Astrocyte of the spinal cord (primary cell): ENCODE results near the gene SMCO4.
"Not testable (repeated sequence)": the region's sequence is repeated elsewhere in the genome, so short reads cannot be mapped to it uniquely, and the experiment has no call there.

Experiments
- DNase-seq: peaks from one replicate; pipeline ENCODE4 v3.0.0; 2011; ENCODE audit warnings: low read depth, low spot score
- H3K4me3 ChIP-seq: 2 replicates; pipeline ENCODE4 v1.5.1; 2011; ENCODE audit warnings: low read depth, mild to moderate bottlenecking, low read length, moderate library complexity
- CTCF ChIP-seq: IDR thresholded peaks from 2 replicates; pipeline ENCODE4 v1.5.1; 2012; ENCODE audit warnings: low read depth, mild to moderate bottlenecking, low read length, inconsistent platforms
- in situ Hi-C: cut with HindIII; loops from 2 replicates; pipeline ENCODE4 v1.10.0; 2017; ENCODE audit warnings: low sequenced_read_pairs

The SMCO4 gene

GRCh38 chr11:93579187-93579751, 36.1 kb upstream of the SMCO4 start:
- no peak for DNase-seq
- in situ Hi-C loops: no loop called here

GRCh38 chr11:93577286-93577685, 34.1 kb upstream of the SMCO4 start:
- H3K4me3 ChIP-seq: no peak overlapping the region
- peak; percentile 74 for DNase-seq
- no peak for TF ChIP-seq CTCF
- in situ Hi-C loops: no loop called here

More at GRCh38 chr11:93579187-93579751, 36.1 kb upstream of the SMCO4 start:
- no peak overlapping the region for H3K4me3 ChIP-seq
- no peak for TF ChIP-seq CTCF

- peak; percentile 70 for DNase-seq
- H3K4me3 ChIP-seq, in situ Hi-C loops: not testable (repeated sequence)
Observed at GRCh38 chr11:93576870-93577269, 33.7 kb upstream of the SMCO4 start.

GRCh38 chr11:93574638-93575220, 31.5 kb upstream of the SMCO4 start:
- no peak overlapping the region for H3K4me3 ChIP-seq
- TF ChIP-seq CTCF: no peak
- in situ Hi-C loops: no loop called here
- no peak for DNase-seq

GRCh38 chr11:93573184-93573583, 30.0 kb upstream of the SMCO4 start:
- no peak for TF ChIP-seq CTCF
- DNase-seq: no peak
- in situ Hi-C loops: no loop called here
- H3K4me3 ChIP-seq: no peak overlapping the region

- TF ChIP-seq CTCF: no peak
- no peak overlapping the region for H3K4me3 ChIP-seq
- no peak for DNase-seq
- in situ Hi-C loops: no loop called here
Observed at GRCh38 chr11:93572621-93573020, 29.4 kb upstream of the SMCO4 start.

GRCh38 chr11:93572171-93572570, 29.0 kb upstream of the SMCO4 start:
- H3K4me3 ChIP-seq: no peak overlapping the region
- DNase-seq: no peak
- in situ Hi-C loops: no loop called here
- TF ChIP-seq CTCF: no peak
